ENCODE results near the gene SAA4.
"Not testable (repeated sequence)": the region's sequence is repeated elsewhere in the genome, so short reads cannot be mapped to it uniquely, and the experiment has no call there.

SAA4 gene

GRCh38 chr11:18236664-18237356 is at the start of gene SAA4:
SAA4 (minus strand) TSS chr11:18236802; CDS start chr11:18235926, 876 bp downstream.
- no peak for DNase-seq

- DNase-seq: no peak
Observed at GRCh38 chr11:18285841-18286240, 49.2 kb upstream of the SAA4 start.

GRCh38 chr11:18282626-18283025 is 46.0 kb upstream of the SAA4 start:
- no peak for DNase-seq

- DNase-seq: no peak
Observed at GRCh38 chr11:18280438-18281045, 43.9 kb upstream of the SAA4 start.

- DNase-seq: no peak
Observed at GRCh38 chr11:18277565-18278271, 41.1 kb upstream of the SAA4 start.

- DNase-seq: no peak
Observed at GRCh38 chr11:18271206-18271605, 34.6 kb upstream of the SAA4 start.

GRCh38 chr11:18270102-18270501 is 33.5 kb upstream of the SAA4 start:
- DNase-seq: no peak

- not testable (repeated sequence) for DNase-seq
Observed at GRCh38 chr11:18269252-18269651, 32.6 kb upstream of the SAA4 start.

GRCh38 chr11:18267335-18268133 is 30.9 kb upstream of the SAA4 start:
- DNase-seq: not testable (repeated sequence)

GRCh38 chr11:18265949-18266348 is 29.3 kb upstream of the SAA4 start, which contains the start of gene SAA1:
SAA1 (plus strand) TSS chr11:18266264; CDS start chr11:18266888, 624 bp downstream.
- no peak for DNase-seq

- no peak for DNase-seq
Observed at GRCh38 chr11:18264677-18265555, 28.3 kb upstream of the SAA4 start.

GRCh38 chr11:18264035-18264434 is 27.4 kb upstream of the SAA4 start:
- no peak for DNase-seq

GRCh38 chr11:18262681-18263350 is 26.2 kb upstream of the SAA4 start:
- not testable (repeated sequence) for DNase-seq

GRCh38 chr11:18261721-18262120 is 25.1 kb upstream of the SAA4 start:
- no peak for DNase-seq

GRCh38 chr11:18259259-18259658 is 22.7 kb upstream of the SAA4 start:
- DNase-seq: no peak

- DNase-seq: no peak
Observed at GRCh38 chr11:18254781-18255361, 18.3 kb upstream of the SAA4 start.

- DNase-seq: no peak
Observed at GRCh38 chr11:18253778-18254338, 17.3 kb upstream of the SAA4 start.

- DNase-seq: no peak
Observed at GRCh38 chr11:18253233-18253632, 16.6 kb upstream of the SAA4 start.

- DNase-seq: no peak
Observed at GRCh38 chr11:18248561-18248960, 12.0 kb upstream of the SAA4 start, which contains the start of gene SAA2. SAA2 (minus strand) TSS chr11:18248668; CDS start chr11:18248011, 657 bp downstream.

- DNase-seq: not testable (repeated sequence)
Observed at GRCh38 chr11:18247191-18247581, 10.6 kb upstream of the SAA4 start.
